HG02938 (cell line): ENCODE data around the gene FGF14.

Experiments used
- ATAC-seq: cut with Tn5 transposase; IDR thresholded peaks from one replicate; pipeline ENCODE4 v1.9.1; 2021; ENCODE audit warnings: mild to moderate bottlenecking, moderate library complexity; ENCODE audit not compliant: unreplicated experiment

The FGF14 gene

DNA sequence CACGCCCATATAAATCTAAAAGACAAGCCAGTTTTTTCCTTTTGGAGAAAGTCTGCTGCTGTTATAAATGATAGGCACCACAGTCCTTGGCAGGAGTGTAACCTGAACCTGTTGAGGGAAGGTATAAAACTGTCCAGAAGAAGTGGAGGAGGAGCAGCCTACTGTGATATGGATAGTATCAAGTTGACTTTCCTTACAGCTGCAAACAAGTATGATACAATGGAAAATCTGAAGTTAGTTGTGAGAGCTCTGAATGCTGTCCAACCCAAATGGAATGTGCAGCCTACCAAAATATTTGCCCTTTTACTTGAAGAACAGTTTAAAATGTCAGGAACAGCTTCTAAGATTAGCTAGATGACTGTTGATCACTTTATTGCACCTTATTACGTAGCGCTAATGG, 399.6 kb downstream of the FGF14 start:
- ATAC-seq: no peak

DNA sequence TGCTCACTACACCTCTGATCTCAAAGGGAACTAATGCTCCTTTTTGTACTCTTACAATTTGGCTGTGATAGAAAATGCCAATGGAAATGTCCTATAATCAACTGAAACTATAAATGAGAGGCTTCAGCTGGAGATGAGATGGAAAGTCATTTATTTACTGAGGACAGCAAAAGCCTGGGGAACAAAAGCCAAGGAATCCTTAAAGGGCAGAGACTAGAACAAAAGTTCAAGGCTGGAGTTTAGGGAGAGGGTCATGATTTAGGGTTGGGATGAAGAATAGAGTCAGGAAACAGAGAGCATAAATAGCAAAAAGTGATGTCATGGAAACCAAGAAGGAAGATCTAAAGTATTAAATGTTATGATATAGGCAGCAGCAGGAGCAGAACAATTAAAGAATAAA, 401.1 kb downstream of the FGF14 start:
- no peak for ATAC-seq

DNA sequence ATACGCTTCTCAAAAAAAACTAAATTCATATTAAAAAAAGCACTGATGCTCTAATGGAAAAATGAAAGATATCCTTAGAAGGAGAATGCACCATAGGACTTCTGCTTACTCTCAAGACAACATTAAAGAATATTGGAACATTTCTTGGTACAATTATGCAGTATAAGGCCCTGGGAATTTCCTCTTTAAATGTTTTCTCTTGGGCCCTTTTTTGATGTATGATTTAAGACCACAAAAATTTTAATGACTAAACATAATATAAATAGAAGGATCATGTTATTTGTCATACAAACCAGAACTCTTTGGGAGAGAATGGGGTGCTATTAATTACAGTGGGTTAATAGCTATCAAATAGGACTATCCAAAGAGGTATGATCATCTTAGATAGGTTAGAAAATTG, 403.7 kb downstream of the FGF14 start:
- ATAC-seq: no peak

DNA sequence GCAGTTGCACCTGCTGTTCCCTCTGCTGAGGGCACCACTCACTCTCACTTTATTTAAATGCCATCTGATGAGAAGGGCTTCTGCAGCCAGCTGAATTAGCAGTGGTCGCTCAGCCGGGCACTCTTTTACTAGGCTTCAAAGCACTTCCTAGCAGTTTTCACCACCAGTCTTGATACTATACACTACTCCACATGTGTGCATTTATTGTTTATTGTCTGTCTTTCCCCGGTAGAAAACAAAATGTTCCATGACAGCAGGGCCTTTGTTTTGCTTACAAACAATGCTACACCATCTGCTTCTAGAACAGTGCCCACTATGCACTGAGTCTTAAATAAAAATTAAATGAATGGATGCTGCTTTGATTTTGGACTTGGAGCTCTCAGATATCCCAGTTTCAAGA, 404.9 kb downstream of the FGF14 start:
- ATAC-seq: no peak

DNA sequence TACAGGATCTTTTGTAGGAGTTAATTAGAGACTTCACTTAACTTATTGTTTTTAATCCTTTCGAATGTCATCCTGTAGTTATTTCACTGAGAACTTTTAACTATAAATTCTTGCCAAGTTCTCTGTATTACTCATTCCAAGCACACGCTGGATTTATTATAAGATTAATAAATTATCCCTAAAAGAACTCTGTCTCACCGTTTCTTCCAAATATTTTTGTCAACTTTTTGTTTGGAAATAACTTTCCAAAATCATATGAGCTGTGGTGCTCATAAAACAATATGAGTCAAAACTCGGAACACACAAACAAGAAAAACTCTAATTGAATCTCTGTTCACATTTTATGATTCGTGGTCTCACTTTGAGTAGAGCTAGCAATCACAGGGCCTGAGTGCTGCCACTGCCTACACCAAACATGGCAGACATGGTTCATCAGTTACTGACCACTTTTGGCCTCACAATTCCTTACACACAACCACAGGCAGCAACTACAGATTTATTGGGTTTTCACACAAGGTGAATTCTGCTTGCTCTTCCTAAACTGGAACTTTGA, 412.0 kb downstream of the FGF14 start:
- no peak for ATAC-seq

DNA sequence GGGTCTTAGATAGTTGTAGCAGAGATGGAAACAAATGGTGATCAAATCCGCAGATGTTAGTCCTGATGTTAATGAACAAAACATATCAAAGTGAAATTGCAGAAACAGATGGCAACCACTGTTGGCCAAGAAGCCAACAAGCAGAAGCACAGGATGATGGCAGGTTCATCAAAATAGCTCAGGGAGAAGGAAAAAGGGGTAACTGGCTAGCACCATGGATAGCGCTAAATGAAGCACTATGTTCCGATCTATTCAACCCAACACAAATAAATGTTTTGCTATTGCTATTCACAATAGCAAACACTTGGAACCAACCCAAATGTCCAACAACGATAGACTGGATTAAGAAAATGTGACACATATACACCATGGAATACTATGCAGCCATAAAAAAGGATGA, 413.7 kb downstream of the FGF14 start:
- ATAC-seq: no peak

DNA sequence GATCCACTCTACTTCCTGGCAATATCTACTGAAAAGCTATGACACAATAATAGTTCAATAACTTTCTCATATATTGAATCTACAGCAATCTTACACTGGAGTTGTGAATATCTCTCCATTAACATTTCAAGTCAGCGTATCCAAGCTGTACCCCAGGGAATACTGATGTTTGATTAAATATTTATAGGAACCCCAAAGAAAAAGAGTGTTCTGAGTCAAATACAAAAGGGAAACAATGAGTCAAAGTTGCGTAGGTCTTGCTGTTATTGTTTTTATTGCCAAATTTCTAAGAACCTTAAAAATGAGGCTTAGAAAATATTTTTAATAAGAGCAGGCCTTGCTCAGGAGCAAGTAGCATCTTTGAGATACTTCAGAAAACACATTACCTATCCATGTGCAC, 415.5 kb downstream of the FGF14 start:
- ATAC-seq: no peak

DNA sequence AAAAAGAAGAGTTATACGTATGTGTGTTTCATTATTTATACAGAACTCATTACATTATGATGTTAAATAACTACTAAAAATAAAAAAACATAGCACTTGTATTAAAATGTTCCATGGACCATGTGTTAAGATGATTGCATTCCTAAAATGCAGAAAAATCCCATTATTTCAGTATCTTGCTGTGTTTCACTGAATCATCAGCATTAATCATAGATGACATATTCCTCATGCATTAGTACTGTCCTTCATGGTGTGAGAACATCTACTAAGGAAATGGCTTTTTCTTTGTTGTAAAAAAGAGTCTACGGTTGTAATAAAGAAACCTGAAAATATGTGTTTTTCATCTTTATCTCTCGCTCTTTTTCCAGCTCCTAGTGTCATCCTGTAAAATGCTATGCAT, 416.5 kb downstream of the FGF14 start:
- ATAC-seq: no peak

DNA sequence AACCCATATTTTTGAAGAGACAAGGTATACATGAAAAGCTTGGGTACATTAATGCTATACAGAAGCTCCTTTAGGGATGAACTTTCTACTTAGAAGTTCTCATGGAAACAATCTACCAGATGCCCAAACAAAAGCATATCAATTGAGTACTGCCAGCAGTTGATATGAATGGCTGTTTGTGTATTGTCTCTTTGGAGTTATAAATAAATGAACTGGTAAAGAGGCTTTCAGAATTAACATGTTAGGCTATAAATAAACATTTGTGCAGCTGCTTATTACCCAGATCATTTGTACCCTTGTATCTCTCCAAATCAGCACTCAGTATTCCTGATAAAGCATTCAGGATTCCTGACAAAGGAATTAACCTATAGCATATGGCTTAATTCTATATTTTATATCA, 418.9 kb downstream of the FGF14 start:
- ATAC-seq: no peak

DNA sequence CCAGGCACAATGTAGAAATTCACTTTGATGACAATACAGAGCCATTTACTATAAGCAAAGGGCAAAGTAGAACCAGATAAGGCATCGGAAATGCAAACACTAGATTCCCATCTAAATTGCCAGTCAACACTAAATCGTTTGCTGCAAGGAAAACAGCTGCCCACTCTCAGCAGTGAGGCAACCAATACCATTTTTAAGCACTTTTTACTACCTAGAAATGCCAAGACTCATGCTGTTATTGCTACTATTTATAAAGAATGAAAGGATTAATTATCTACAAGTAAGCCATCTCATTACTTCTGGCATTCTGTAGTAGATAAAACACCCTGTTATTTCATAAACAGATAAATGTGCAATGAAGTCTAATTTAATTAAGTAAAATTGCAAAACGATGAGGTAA, 422.0 kb downstream of the FGF14 start:
- no peak for ATAC-seq

DNA sequence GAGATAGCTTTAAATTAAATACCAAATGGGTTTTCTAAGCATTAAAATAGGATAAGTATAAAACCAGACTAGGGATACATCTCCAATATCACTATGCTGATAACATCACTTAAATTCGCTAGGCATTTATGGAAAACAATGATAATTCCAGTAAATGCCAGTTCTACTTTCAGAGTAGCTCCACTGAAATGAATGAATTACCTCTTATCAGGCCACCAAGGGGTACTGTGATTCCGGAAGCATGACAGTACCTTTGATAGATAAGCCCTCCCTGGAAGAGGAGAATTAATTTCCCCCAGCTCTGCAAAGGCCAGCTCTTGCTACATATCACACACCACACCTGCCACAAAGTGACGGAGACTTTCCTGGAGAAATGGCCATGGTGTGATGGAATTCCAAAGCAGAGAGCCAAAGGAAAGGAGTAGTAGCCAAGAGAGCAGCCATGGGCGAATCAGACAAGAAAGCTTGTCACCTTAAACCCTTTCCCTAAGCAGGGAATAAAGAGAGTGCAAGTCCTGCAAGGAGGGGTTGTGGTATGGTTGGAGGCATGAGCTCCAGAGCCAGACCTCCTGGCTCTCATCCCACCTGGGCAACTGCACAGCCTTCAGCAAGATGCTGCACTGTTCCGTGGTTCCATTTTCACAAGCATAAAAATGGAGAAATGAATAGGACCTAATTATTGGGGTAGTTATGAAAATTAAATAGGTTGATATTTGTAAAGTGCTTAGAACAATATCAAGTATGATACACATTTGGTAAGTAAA, 423.1 kb downstream of the FGF14 start:
- ATAC-seq: no peak

DNA sequence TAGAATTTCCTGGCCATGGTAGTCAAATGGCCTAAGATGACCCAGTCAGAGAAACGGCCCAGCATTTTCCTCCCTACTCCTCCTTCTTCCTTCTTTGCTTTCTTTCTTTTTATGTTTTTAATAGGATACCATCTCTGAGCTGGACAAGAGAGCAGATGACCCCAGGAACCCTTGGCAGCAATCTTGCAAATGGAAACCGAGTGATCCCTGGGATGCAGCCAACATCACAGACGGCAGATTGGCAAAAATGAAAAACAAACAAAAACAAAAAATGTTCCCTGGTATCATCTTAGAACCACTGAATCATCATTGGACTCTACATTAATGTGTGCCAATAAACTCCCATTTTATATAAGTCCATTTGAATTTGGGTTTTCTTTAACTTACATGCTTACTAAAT, 424.4 kb downstream of the FGF14 start:
- no peak for ATAC-seq

DNA sequence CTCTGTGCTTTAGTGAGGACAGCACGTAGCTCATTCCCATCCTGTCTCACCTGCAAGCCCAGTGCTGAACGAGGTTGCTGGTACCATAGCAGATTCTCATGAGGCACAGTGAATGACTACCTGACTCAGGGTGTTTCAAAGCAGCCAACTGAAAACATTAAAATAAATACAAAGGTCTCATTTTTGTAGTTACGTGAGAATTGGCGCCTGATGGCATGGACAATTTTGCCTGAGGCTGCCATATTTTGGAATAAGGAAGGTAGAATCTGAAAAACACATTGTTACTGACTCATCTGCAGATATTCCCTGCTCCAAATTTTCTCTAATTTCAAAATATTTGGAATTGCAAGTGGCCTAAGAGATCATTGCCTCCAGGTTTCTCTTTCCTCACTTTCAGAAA, 429.7 kb downstream of the FGF14 start:
- ATAC-seq: no peak

DNA sequence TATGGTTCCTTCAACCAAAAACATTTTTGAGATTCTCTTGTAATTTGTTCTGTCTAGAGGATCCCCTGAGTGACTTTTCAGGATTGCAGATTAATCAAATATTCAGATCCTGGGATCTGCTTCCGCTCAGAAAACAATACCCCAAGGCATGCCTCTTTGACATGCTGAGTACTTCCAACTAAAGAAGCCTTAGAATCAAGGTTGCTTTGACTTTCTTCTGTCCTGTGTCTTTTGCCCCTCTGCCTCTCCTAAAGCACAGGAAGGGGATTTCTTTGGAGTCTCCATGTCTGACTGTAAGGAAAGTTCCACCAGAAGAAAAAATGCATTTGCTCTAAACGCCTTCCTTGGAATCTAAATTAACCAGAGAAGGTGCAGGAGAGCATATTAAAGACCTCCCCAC, 431.5 kb downstream of the FGF14 start:
- ATAC-seq: no peak

DNA sequence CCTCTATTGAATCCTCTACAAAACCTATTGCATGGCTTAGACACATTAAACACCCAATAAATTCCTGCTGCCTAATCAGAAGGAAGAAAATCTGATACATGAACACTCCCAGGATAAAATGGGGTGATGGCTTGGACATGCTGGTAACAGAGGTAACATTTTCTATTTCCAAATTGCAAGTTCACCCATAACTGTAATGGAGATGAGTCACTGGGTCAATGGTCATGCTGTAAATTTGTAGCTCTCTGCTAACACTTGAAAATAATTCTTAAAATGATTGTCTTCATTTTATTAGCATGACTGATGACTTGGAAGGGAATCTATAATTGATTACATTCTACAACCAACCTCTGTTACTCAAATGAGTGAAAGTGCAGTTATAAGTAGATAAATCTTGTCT, 434.1 kb downstream of the FGF14 start:
- no peak for ATAC-seq

DNA sequence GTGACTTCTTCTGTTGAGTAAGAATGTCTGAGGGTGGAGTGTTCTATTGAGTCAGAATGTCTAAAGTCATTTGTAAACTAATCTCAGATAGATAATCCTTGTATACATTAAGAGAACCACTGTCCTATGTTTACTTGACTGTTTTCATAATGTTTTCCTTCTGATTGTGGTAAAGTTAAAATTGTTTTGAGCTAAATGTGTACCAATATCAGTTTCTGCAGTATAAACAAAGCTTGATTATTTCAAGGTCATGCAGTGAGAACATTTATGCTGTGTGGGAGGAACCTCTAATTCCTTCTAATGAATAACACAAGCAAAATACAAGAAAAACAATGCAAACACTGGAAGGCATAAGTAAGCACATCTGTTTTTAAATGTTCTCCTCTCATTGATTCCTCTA, 434.6 kb downstream of the FGF14 start:
- no peak for ATAC-seq

DNA sequence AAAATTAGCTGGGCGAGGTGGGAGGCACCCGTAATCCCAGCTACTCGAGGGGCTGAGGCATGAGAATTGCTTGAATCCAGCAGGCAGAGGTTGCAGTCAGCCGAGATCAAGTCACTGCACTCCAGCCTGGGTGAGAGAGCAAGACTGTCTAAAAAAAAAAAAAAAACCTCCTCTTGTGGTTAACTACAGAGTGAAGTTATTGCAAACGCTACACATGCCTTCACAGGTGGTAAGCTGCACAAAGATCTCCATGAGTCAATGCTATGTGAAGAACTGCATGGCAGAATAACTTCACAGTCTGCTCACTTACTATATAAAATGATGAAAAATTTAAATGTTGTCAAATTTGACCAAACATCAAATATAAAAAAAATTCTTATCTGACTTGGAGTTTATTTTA, 436.8 kb downstream of the FGF14 start:
- ATAC-seq: no peak

DNA sequence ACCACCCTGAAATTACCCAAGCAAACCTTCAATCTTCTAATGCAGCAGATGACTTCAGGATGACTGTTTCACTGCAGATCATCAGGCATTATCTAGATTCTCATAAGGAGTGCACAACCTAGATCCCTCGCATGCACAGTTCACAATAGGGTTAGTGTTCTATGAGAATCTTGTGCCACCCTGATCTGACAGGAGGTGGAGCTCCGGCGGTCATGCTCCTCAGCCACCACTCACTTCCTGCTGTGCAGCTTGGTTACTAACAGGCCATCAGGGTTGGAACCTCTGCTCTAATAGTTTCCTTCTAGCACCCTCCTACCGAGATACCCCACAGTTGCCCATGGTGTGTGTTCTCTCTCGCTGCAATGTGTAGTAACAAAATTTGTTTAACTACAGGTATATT, 442.8 kb downstream of the FGF14 start:
- no peak for ATAC-seq

DNA sequence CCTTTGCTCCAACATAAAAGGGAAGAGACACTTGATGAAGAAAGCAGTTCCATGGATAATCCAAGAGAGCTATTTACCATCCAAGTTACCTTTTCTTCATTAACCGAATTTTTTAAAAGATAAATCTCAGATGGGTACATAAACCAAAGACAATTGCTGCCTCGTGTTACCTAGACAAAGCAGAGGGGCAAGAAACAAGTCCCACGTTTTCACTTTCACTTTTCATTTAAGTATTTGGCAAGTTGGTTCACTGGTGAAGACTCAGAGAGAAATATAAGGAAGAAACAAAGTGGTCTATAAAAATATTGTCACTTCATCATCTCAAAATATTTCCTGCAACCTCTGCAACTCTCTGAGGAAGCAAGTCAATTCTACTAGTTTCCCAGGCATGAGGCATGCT, 446.1 kb downstream of the FGF14 start:
- ATAC-seq: no peak

DNA sequence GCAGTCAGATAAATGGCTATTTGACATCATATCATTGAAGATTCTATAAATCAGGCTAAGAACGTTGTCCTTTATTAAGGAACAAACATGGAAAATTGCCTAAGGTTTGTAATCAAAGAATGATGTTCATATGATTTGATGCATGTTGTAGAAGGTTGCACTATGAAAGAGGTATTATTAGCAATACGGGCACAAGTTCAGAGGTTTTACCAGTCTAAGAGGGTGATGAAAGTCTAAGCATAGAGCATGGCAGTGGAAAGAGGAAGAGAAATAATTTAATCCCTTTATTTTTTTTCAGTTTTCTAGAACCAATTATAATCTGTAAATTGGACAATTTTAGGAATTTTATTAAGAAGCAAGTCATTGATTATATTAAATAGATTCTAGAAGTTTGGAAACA, 450.7 kb downstream of the FGF14 start:
- ATAC-seq: no peak

DNA sequence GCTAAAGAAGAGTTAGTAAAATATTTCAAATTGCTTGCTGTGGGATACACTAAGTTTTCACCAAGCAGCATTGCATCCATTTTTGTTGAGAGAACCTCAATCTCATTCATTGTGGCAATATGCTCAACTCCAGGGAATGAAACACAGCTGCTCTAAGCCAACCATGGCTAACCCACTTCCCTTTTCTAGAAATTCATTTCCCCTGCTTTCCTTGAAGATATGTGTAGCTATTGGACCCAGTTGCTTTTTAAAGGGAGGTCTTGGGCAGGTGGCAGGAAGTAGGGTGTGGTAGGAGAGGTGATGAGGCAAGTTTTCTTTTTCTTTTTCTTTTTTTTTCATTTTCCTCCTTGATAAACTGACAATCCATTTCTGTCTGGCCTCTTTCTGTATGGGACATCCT, 452.2 kb downstream of the FGF14 start:
- ATAC-seq: no peak

DNA sequence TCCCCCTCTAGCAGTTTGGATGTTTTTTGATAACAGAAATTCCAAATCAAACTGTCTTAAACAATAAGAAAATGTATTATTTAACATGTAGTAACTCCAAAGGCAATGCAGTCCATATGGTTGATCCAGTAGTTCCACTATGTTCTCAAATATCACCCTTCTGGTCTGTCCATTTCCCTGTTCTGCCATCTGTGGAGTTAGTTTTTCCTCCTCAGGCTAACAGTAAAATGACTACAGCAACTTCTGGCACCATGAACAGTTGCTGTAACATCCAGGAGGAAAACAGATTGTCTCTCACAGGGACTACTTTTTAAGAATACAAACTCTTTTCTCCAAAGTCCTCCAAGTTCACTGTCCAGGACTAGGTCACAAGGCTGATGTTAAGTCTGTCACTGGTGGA, 455.4 kb downstream of the FGF14 start:
- no peak for ATAC-seq

DNA sequence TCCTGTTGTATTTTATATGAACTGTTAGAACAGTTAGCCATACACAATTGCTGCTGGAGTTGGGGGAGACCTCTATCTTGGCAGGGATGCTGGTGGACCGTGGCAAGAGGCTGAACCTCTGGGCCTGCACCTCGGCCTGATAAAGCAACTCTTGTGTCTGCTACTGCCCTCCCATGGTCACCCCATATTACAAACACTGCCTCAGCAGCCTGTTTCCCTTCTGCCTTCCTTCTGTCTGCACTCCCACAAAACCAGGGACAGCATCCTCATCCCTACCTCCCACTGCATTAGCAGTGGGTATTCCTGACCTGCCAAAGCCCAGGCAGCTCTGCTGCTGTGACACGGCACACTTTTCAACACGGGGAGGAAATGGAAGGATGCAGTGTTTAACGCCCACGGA, 456.4 kb downstream of the FGF14 start:
- no peak for ATAC-seq
